ENCODE measurements around the gene NTN3. TPM values are rescaled to one million over a fixed set of nuclear protein-coding genes. Genes with fewer than 3 reads are reported as not detected.

NTN3 gene
- total RNA-seq (5.2 TPM), polyA plus RNA-seq (0.19 TPM)

DNA sequence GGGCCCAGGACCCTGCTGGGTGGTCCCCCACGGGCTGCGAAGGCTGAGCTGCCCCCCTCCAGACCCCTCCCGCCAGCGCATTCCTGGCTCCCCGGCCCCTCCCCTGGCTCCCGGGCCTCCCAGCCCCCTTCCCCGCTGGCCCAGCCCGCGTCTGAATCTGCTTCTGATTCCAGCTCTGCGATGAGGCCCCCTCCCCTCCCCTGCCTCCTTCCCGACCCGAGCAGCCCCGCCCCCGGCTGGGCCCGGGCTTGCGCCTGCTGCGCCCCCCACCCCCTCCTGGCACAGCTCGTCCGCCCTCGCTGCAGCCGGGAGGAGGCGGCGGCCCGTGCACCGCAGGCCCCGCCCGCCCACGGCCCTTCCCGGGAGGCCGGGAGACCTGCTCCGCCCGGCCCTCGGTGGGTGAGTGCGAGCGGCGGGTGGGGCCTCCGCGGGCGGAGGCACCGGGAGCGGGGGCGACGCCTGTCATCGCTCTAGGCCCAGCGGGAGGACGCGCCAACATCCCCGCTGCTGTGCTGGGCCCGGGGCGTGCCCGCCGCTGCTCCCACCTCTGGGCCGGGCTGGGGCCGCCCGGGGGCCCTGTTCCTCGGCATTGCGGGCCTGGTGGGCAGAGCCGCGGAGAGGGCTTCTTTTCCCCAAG, at the start of gene NTN3:
Gene NTN3 (plus strand): TSS at position 282 of the 637 bp plus-strand sequence. CDS start 405 bp downstream, outside the sequence.
- Histone ChIP-seq H3K4me1 (ENCODE audit: insufficient read depth) (peaks cover 2% of the 10 kb centered on the region), H3K27ac (ENCODE audit: low read depth) (no peak within 1 kb of the TSS), H3K36me3 (ENCODE audit: insufficient read depth) (no peaks in the 10 kb centered on the region), H3K4me3 (ENCODE audit: low read depth, low read length) (peak within 1 kb of the TSS; percentile 10)
- peak; percentile 46 for DNase-seq (ENCODE audit: extremely low spot score)
- under 1% methylated on average over 59 of the region's 59 CpGs for WGBS

DNA sequence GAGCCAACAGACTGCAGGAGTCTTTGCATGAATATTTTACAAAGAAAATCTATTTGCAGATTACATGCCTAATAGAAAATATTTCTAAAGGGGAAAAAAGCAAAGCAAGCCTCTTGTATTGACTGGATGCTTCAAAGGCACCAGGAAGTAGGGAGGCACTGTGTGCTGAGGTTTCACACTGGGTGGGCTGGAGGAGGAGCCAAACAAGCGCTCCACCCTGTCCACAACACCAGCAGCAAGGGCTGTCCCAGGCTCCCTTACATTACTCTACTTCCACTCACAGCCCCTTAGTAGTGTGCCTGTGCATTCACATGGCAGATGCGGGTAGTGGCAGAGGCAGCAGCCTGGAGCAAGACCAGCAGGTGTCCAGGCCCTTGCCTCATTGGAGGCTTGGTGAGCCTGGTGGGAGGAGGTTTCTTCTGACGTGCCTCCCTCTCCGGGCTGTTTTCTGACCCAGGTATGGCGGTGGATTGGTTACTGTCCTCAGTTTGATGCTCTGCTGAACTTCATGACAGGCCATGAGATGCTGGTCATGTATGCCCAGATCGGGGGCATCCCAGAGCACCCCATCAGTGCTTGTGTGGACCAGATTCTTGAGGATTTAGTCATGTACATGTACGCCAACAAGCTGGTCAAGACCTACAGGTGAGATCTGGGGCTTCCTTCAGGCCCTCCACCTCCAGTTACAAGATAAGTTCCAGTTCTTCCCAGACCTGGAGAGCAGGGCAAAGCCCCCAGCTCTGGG, 48.8 kb upstream of the NTN3 start:
- WGBS = 79% methylated on average over 7 of the region's 7 CpGs
- DNase-seq (ENCODE audit: extremely low spot score) = no peak
- no peaks in the 10 kb centered on the region for H3K4me1 ChIP-seq (ENCODE audit: insufficient read depth)
- H3K4me3 ChIP-seq (ENCODE audit: low read depth, low read length) = no peak overlapping the region
- no peak overlapping the region for H3K27ac ChIP-seq (ENCODE audit: low read depth)
- no peaks in the 10 kb centered on the region for H3K36me3 ChIP-seq (ENCODE audit: insufficient read depth)

DNA sequence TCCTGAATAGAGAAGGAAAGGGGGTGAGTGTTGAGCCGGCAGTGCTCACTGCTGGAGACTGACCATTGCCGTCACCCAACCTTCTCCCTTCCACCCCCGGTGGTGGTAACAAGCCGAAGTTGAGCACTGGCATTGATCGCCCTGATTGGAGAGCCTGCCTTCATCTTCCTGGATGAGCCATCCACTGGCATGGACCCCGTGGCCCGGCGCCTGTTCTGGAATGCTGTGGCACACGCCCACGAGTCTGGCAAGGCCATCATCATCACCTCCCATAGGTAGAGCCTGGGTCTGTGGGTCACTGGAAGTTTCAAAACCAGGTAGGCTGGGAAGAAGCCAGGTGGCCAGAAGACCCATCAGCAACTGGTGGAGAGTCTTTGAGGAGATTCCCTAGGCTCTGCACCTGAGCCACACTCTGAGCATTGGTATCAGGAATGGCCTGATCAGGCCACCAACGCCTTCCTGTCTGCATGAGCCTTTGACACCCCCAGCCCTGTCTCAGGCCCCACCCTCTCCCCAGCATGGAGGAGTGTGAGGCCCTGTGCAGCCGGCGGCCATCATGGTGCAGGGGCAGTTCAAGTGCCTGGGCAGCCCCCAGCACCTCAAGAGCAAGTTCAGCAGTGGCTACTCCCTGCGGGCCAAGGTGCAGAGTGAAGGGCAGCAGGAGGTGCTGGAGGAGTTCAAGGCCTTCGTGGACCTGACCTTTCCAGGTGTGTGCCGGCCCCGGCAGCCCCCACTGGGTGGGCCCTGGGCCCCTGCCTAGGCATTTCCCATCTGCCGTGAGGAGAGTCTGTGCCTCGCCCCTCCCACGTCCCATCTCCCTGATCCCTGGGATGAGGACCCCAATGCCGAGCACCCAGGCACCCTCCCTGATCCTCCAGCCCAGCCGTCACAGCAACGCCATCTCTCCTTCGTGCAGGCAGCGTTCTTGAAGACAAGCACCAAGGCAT, 46.8 kb upstream of the NTN3 start:
- Histone ChIP-seq H3K27ac (ENCODE audit: low read depth) (no peak overlapping the region), H3K4me3 (ENCODE audit: low read depth, low read length) (no peak overlapping the region), H3K4me1 (ENCODE audit: insufficient read depth) (no peaks in the 10 kb centered on the region), H3K36me3 (ENCODE audit: insufficient read depth) (no peaks in the 10 kb centered on the region)
- no peak for DNase-seq (ENCODE audit: extremely low spot score)
- WGBS = 90% methylated on average over 25 of the region's 25 CpGs

DNA sequence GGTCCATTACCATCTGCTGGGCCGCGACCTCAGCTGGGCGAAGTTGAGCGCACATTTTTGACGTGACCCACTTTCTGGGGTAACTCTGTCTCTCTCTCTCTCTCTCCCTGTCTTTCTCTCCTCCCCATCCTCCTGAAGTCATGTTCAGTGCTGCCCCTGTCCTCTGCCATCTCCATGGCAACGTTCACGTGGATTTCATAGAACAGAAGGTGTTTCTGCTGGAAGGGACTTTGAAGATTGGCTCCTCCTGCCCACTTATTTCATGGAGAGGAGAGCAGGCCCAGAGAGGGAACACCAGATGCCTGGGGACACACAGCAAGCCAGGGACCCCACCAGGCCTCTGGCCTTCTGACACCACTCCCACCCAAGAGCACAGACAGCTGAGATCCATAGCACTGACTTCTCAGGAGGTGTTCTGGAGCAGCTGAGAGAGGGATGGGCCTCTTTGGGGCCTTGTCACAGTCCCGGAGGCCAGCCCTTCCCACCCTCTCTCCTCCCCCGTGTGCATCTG, 46.0 kb upstream of the NTN3 start:
- 84% methylated on average over 9 of the region's 9 CpGs for WGBS
- Histone ChIP-seq H3K4me1 (ENCODE audit: insufficient read depth) (no peaks in the 10 kb centered on the region), H3K4me3 (ENCODE audit: low read depth, low read length) (no peak overlapping the region), H3K27ac (ENCODE audit: low read depth) (no peak overlapping the region), H3K36me3 (ENCODE audit: insufficient read depth) (no peaks in the 10 kb centered on the region)
- DNase-seq (ENCODE audit: extremely low spot score) = no peak

DNA sequence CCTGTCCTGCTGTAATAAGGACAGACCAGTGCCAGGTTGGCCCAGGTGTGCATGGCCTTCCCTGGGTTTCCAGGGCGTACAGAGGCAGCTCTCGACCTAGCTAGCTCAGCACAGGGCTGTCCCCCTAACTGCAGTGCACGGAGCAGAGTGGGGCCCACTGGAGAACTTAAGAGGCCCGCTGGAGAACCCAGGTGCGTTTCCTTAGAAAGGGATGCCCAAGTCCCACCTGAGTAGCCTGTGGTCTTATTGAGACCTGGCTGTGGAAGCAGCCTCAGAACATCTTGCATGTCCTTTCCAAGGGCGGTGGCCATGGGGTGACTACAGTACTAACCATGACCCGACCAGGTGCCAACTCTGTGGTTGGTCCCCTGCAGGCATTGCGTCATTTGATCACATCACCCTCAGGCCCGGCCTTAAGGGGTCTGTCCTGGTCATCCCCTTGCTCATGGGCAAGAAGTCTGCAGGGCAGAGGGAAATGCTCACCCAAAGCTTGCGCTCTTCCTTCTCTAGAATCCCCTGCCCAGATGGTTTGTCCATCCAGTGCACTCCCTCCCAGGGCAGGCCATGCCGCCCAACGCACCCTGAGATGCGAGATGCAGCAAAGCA, 45.2 kb upstream of the NTN3 start:
- 93% methylated on average over 13 of the region's 13 CpGs for WGBS
- Histone ChIP-seq H3K4me1 (ENCODE audit: insufficient read depth) (no peaks in the 10 kb centered on the region), H3K4me3 (ENCODE audit: low read depth, low read length) (no peak overlapping the region), H3K27ac (ENCODE audit: low read depth) (no peak overlapping the region), H3K36me3 (ENCODE audit: insufficient read depth) (no peaks in the 10 kb centered on the region)
- DNase-seq (ENCODE audit: extremely low spot score) = no peak

DNA sequence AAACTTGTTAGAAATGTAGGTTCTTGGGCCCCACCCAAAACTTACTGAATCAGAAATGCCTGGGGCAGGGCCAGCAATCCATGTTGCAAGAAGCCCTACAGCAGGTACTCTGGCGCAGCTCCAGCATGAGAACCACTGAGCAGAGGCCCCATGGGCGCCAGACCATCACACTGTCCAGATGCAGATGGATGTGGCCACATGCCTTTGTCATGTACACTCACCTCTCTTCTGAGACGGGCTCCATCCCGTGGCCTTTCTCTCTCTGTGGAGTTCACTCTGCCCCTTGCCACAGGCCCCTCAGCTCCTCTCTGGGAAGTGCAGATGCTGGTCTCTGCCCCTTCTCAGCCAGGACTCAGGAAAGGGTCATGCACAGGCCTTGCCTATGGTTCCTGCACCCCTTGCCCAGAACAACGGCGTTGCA, 44.1 kb upstream of the NTN3 start:
- Histone ChIP-seq H3K36me3 (ENCODE audit: insufficient read depth) (no peaks in the 10 kb centered on the region), H3K27ac (ENCODE audit: low read depth) (no peak overlapping the region), H3K4me3 (ENCODE audit: low read depth, low read length) (no peak overlapping the region), H3K4me1 (ENCODE audit: insufficient read depth) (peaks cover 1% of the 10 kb centered on the region)
- no peak for DNase-seq (ENCODE audit: extremely low spot score)
- WGBS = 92% methylated on average over 6 of the region's 6 CpGs

DNA sequence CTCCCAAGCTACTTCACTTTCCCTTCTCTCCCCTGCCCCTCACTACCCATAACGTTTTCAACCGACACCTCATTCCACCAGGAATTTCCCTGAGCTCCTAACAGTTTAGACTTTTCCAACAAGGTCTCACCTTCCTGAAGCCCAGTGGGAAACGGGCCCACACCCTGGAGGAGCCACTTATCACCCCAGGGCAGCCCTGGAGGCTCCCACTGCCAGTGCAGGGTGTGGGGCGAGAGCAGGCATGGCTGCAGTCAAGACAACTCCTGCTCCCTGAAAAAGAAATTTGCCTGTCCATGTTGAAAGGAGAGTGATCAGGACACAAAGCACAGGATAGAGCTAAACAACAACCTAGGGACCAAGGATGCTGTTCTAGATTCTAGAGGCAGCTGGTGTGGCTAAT, 43.6 kb upstream of the NTN3 start:
- no peaks in the 10 kb centered on the region for H3K36me3 ChIP-seq (ENCODE audit: insufficient read depth)
- H3K4me3 ChIP-seq (ENCODE audit: low read depth, low read length) = no peak overlapping the region
- H3K4me1 ChIP-seq (ENCODE audit: insufficient read depth) = peaks cover 1% of the 10 kb centered on the region
- no peak overlapping the region for H3K27ac ChIP-seq (ENCODE audit: low read depth)
- 83% methylated on average over 4 of the region's 4 CpGs for WGBS
- no peak for DNase-seq (ENCODE audit: extremely low spot score)

DNA sequence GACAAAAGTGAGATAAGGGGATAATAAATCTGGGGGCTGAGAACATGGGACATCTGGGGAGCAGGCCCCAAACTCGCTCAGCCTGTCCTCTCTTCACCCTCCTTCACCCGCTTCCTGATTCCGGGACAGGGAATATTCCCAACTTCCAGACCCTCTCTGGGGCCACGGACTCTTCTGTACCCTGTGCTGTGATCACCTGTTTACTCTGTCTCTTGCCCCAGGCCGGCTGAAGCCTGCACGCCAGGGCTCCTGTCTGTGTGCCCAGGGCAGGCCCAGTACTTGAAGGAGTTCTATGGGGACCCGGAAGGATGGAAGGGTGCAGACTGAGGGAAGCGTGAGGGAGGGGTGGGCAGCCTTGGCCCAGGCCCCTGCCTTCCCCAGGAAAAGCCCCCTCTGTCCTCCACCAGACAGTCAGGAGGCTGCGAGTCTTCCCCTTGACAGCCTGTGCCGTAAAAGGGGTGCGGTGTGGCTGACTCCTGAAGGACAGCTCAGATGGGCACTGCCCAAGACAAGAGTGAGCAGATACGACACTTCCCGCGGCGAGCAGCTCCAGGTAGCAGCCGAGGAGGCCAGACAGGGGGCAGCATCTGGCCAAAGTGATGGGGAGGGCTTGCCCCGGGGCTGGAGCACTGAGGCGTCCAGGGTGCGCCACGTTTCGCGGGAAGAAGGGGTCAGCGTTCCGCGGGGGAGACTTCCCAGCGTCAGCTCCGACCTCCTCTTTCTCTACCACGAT, 42.9 kb upstream of the NTN3 start:
- Histone ChIP-seq H3K4me1 (ENCODE audit: insufficient read depth) (peaks cover 1% of the 10 kb centered on the region), H3K4me3 (ENCODE audit: low read depth, low read length) (peak overlapping the region; percentile 64), H3K27ac (ENCODE audit: low read depth) (no peak overlapping the region), H3K36me3 (ENCODE audit: insufficient read depth) (no peaks in the 10 kb centered on the region)
- 29% methylated on average over 28 of the region's 28 CpGs for WGBS
- no peak for DNase-seq (ENCODE audit: extremely low spot score)

DNA sequence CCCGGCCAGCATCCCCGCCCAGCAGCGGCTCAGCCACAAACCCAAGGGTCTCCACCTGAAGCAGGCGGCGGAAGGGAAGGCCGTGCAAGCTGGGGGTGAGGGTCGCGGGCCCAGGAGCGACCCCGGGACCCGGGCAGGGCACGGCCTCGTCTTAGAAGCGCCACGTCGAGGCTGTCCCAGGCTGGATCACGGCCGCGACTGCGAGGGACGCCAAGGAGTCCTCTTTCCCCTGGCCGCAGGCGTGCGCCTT, 42.4 kb upstream of the NTN3 start:
- Histone ChIP-seq H3K36me3 (ENCODE audit: insufficient read depth) (no peaks in the 10 kb centered on the region), H3K4me1 (ENCODE audit: insufficient read depth) (peaks cover 1% of the 10 kb centered on the region), H3K27ac (ENCODE audit: low read depth) (no peak overlapping the region), H3K4me3 (ENCODE audit: low read depth, low read length) (peak overlapping the region; percentile 64)
- under 1% methylated on average over 24 of the region's 24 CpGs for WGBS
- DNase-seq (ENCODE audit: extremely low spot score) = no peak

DNA sequence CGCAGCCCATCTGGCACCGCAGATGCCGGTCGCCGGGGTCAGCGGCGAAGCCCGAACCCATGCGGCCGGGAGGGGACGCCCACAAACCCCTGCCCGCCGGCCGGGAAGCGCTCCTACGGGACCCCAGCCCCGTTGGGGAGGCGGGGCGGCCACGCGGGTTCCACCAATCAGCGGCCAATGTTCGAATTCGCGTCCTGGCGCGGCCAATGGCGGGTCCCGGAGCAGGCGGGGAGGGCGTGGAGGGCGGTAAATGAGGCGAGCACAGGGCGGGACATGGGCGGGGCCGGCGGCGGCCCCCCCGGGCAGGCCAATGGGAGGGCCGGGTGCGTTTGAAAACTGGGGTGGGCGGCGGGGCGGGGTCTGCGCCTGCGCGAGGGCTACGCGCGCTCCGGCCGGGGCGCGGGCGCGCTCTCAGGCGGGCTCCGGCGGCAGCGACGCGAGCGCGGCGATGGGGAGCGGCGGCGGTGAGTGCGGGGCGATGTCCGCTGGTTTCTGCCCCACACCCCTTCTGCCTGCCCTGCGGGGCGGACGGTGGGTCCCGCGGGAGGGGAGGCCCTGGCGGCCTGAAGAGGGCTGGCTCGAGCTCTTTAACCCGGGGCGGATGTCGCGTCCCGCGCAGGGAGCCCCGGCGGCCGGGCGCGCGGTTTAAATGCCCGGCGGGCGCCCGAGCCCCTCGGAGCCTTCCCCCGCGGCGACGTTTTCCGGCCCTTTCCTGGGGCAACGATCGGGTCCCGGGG, 41.9 kb upstream of the NTN3 start, which contains the start of gene CCNF:
Gene CCNF (plus strand): TSS at position 414 of the 737 bp plus-strand sequence. CDS start 35 bp downstream, at position 449.
- H3K4me1 ChIP-seq (ENCODE audit: insufficient read depth) = peaks cover 1% of the 10 kb centered on the region
- no peak within 1 kb of the TSS for H3K27ac ChIP-seq (ENCODE audit: low read depth)
- H3K4me3 ChIP-seq (ENCODE audit: low read depth, low read length) = peak within 1 kb of the TSS; percentile 64
- WGBS = under 1% methylated on average over 103 of the region's 103 CpGs
- peak; percentile 83 for DNase-seq (ENCODE audit: extremely low spot score)
- H3K36me3 ChIP-seq (ENCODE audit: insufficient read depth) = no peaks in the 10 kb centered on the region

DNA sequence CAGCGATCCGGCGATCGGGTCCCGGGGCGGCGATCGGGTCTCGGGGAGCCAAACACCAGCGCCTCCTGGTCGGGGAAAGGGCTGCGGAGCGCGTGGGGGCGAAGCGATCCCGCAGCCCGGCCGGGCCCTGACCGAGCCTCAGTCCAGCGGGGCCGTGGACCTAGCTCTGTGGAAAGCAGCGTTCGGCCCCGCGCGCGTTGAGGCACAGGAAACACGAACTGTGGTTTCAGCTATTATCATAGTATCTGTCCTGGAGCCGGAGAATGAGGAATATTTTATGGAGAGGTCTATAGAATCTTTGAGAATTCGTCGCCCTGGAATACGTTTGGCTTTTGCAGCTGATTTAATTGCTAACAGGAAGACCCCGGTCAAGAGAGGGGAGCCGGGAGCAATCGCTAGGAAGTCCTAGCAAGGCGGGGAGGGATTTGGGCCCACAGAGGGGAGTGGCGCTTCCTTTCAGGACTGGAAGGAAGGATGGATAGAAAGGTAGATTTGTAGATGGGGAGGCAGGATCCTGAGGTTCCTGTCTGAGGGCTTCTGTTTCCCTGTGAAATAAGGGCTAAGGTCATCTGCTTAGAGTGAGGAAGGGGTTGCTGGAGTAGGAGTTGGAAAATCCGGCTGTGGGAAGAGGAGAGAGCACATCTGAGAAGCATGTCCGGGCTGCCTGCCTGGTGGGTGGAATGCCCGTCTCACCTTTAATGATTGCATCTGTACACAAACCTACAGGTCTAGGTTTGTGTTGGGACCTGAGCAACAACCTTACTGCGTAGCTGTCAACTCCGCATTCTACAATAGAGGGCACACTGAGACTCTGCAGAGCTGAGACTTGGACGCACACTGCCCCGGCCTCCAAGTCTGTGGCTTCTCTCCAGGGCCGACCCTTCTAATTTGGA, 41.1 kb upstream of the NTN3 start:
- H3K27ac ChIP-seq (ENCODE audit: low read depth) = no peak overlapping the region
- 6% methylated on average over 46 of the region's 46 CpGs for WGBS
- peaks cover 1% of the 10 kb centered on the region for H3K4me1 ChIP-seq (ENCODE audit: insufficient read depth)
- peak; percentile 18 for DNase-seq (ENCODE audit: extremely low spot score)
- H3K4me3 ChIP-seq (ENCODE audit: low read depth, low read length) = peak overlapping the region; percentile 64
- H3K36me3 ChIP-seq (ENCODE audit: insufficient read depth) = no peaks in the 10 kb centered on the region

All from urinary bladder (tissue), 4 donors.